ENCODE results near the gene SLC7A4. TPM values are rescaled to one million over a fixed set of nuclear protein-coding genes. Genes with fewer than 3 reads are reported as not detected.
A peak's percentile ranks its signal among the peaks of the same experiment; 100 is the strongest.

The SLC7A4 gene
- total and polyA plus RNA-seq, 12 donors: 0.73 to 7.2 (median 3.3) TPM

DNA sequence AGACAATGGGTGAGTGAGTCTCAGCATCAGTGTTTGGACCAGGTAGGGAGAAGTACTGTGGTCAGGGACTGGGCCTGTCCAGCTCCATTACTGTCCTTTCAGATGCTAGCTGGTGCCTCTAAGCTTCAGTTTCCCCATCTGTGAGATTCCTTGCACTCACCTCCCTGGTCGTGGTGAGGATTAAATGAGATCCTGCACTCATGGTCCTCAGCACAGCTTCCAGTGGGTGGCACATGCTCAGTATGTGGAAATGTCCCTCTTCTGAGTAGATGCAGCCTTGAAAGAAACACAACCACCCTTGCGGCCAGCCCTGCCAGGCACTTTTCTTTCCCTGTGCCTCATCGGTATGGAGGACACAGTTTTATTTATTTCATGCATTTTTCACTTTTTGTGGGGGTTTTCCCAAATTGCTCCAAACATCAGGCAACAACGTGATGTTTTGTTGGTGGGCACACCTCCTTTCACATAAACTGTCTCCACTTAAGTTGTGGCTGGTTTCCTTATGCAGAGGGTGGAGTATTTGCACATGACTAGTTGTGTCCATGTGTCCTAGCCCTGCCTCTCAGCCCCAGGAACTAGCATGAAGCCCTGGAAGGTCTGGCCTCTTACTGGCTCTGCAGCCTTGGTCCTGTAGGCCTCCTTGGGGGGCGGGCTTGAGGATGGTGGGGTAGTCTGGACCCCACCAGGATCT lies 49.1 kb downstream of the SLC7A4 start:
- no peak for DNase-seq
- H3K27ac ChIP-seq: no peak overlapping the region
- peaks cover 0 to 4% (median 0%) of the 10 kb centered on the region in 3 donors for H3K9me3 ChIP-seq (replicated peaks in 1 of 3)
- WGBS, 4 donors: 59 to 72% (median 68%) methylated on average over 4 to 5 of the region's 5 CpGs
- H3K27me3 ChIP-seq: no peaks in the 10 kb centered on the region
- TF ChIP-seq, protein P1, sequence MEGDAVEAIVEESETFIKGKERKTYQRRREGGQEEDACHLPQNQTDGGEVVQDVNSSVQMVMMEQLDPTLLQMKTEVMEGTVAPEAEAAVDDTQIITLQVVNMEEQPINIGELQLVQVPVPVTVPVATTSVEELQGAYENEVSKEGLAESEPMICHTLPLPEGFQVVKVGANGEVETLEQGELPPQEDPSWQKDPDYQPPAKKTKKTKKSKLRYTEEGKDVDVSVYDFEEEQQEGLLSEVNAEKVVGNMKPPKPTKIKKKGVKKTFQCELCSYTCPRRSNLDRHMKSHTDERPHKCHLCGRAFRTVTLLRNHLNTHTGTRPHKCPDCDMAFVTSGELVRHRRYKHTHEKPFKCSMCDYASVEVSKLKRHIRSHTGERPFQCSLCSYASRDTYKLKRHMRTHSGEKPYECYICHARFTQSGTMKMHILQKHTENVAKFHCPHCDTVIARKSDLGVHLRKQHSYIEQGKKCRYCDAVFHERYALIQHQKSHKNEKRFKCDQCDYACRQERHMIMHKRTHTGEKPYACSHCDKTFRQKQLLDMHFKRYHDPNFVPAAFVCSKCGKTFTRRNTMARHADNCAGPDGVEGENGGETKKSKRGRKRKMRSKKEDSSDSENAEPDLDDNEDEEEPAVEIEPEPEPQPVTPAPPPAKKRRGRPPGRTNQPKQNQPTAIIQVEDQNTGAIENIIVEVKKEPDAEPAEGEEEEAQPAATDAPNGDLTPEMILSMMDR (IDR thresholded peaks at IDR 0.05): no peak
- TF ChIP-seq POLR2A (IDR thresholded peaks at IDR 0.05): no peak
- peaks cover 26 to 37% of the 10 kb centered on the region in 2 donors for H3K4me1 ChIP-seq (replicated peaks in 1 of 2)
- peaks cover 0 to 25% of the 10 kb centered on the region in 2 donors for H3K36me3 ChIP-seq (replicated peaks in 1 of 2)
- intact Hi-C loops (cut with DNase I): no loop called here
- H3K4me3 ChIP-seq: peak overlapping the region in 1 of 4 donors; percentile 73

DNA sequence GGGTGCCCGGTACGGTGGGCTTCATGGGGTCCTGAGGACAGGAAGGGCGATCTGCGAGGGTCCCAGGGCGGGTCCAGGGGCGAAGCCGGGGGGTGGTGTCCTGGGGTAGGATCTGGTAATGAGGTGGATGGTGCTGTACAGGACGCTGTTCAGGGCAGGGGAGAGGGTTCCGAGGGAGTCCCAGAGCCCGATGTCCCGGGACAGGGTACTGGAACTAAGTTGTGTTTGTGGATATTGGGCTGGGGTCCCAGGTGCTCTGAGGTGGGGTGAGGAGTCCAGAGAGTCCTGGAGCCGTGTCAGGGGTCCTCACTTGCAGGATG lies 49.8 kb downstream of the SLC7A4 start:
- TF ChIP-seq, protein P1 (IDR thresholded peaks at IDR 0.05): no peak
- no peak for TF ChIP-seq POLR2A (IDR thresholded peaks at IDR 0.05)
- WGBS, 4 donors: 0 to 2% (median 1%) methylated on average over 7 to 12 of the region's 12 CpGs
- H3K4me1 ChIP-seq (replicated peaks in 1 of 2): peaks cover 26 to 37% of the 10 kb centered on the region in 2 donors
- no peak for DNase-seq
- H3K27me3 ChIP-seq: no peaks in the 10 kb centered on the region
- peak overlapping the region in 3 of 5 donors; percentile 86 to 93 (median 90) for H3K27ac ChIP-seq
- peak overlapping the region; percentile 21 to 75 (median 69) for H3K4me3 ChIP-seq
- H3K36me3 ChIP-seq (replicated peaks in 1 of 2): peaks cover 0 to 18% of the 10 kb centered on the region in 2 donors
- intact Hi-C loops (cut with DNase I): no loop called here
- peaks cover 0 to 4% (median 0%) of the 10 kb centered on the region in 3 donors for H3K9me3 ChIP-seq (replicated peaks in 1 of 3)

DNA sequence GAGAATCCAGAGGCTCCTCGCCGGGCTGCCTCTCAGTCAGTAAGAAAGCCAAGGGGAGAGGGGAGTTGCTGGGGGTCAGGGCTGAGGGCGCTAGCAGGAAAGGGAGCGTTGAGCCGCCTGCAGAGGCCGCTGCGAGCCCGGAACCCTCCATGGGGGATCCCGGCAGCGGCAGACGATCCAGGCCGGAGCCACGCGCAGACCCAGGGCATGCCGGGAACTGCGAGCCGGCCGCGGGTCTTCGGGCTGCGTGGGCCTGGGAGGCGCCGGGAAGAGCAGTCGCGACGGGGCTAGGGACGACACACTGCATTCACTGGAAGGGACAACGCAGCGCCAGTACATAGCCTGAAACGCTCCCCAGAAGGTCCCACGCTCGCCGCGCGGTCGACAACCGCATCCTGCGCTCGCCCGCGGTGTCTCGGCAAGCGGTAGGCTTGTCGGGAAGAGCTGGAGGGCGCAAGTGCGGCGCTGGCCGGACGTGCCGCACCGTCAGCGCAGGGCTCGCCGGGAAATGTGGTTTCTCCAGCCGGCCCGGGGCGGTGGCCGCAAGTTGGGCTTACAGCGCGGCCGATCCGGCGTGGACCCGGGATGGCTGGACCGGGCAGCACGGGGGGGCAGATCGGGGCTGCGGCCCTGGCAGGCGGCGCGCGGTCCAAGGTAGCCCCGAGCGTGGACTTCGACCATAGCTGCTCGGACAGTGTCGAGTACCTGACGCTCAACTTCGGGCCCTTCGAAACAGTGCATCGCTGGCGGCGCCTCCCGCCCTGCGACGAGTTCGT lies 50.4 kb downstream of the SLC7A4 start, which contains the start of gene LZTR1:
Gene LZTR1 (plus strand): TSS at position 511 of the 776 bp plus-strand sequence. CDS start 75 bp downstream, at position 586.
- DNase-seq: peak; percentile 72 to 87 (median 82)
- WGBS, 4 donors: 0 to 1% (median 0%) methylated on average over 34 to 87 of the region's 87 CpGs; no CpG with 5 or more reads in 1 of the 4 donors
- H3K9me3 ChIP-seq (replicated peaks in 1 of 3): peaks cover 0 to 4% (median 0%) of the 10 kb centered on the region in 3 donors
- peaks cover 0 to 13% of the 10 kb centered on the region in 2 donors for H3K36me3 ChIP-seq (replicated peaks in 1 of 2)
- peak within 1 kb of the TSS; percentile 57 to 93 (median 86) for H3K27ac ChIP-seq
- TF ChIP-seq, protein P1 (IDR thresholded peaks at IDR 0.05): peak in 5 of 6 experiments; percentile 26 to 51 (median 46)
- TF ChIP-seq POLR2A (IDR thresholded peaks at IDR 0.05): peak; percentile 84 to 94
- intact Hi-C loops (cut with DNase I): no loop called here
- peaks cover 26 to 37% of the 10 kb centered on the region in 2 donors for H3K4me1 ChIP-seq (replicated peaks in 1 of 2)
- peak within 1 kb of the TSS; percentile 21 to 75 (median 69) for H3K4me3 ChIP-seq
- no peaks in the 10 kb centered on the region for H3K27me3 ChIP-seq

All from adrenal gland (tissue), 12 donors.